Vagina (tissue), 2 donors: ENCODE data around the gene C4orf54.

Source experiments
- POLR2A ChIP-seq, 2 donors: fragments of 450-650 bp; IDR thresholded peaks; one replicate each; pipeline ENCODE4 v1.6.1; 2017; ENCODE audit warnings: antibody characterized with exemption in 2 of 2, mild to moderate bottlenecking in 2 of 2, moderate library complexity in 2 of 2
- POLR2AphosphoS5 ChIP-seq, 2 donors: sonication (generic); formaldehyde crosslinking; IDR thresholded peaks; one replicate each; pipeline ENCODE4 v1.9.0; 2017; ENCODE audit warnings: antibody characterized with exemption in 2 of 2, mild to moderate bottlenecking in 2 of 2, low read depth in 1 of 2; ENCODE audit not compliant: insufficient read depth in 1 of 2

- TF ChIP-seq POLR2AphosphoS5 (IDR thresholded peaks at IDR 0.05; ENCODE audit: insufficient read depth in 1 of 2, low read depth in 1 of 2) = no peak
- TF ChIP-seq POLR2A (IDR thresholded peaks at IDR 0.05) = no peak
Observed at GRCh38 chr4:99649208-99649607, 8.4 kb downstream of the C4orf54 start.
